ENCODE results near the gene ABLIM1. TPM values are rescaled to one million over a fixed set of nuclear protein-coding genes. Genes with fewer than 3 reads are reported as not detected.

Gene ABLIM1
- total and polyA plus RNA-seq, 4 donors = 20.0 to 135 (median 59.9) TPM

GRCh38 chr10:114388275-114388674 lies 269.8 kb downstream of the ABLIM1 start:
- Histone ChIP-seq H3K4me1 (ENCODE audit: control insufficient read depth in 5 of 5, insufficient read depth in 5 of 5, low read length in 5 of 5) (peaks cover 0 to 8% (median 4%) of the 10 kb centered on the region in 5 donors), H3K9me3 (ENCODE audit: control insufficient read depth in 4 of 4, insufficient read depth in 3 of 4, low read length in 3 of 4) (peaks cover 0 to 4% (median 0%) of the 10 kb centered on the region in 4 donors), H3K27ac (ENCODE audit: low read depth in 1 of 2, low read length in 1 of 2) (no peak overlapping the region), H3K36me3 (ENCODE audit: control insufficient read depth in 4 of 4, insufficient read depth in 4 of 4, low read length in 4 of 4) (peaks cover 0 to 4% (median under 1%) of the 10 kb centered on the region in 4 donors), H3K4me3 (no peak overlapping the region), H3K27me3 (ENCODE audit: control insufficient read depth in 3 of 3, insufficient read depth in 3 of 3, low read length in 2 of 3) (no peaks in the 10 kb centered on the region), H3K9ac (ENCODE audit: insufficient read depth in 1 of 2, low read length in 2 of 2) (no peak overlapping the region)
- ATAC-seq (ENCODE audit: insufficient read depth, low FRiP score) = no peak
- TF ChIP-seq CTCF (IDR thresholded peaks at IDR 0.05; ENCODE audit: control extremely low read depth, extremely low read depth) = no peak
- no peak for DNase-seq
- WGBS, 2 donors = 60 to 63% methylated on average over 3 of the region's 3 CpGs

GRCh38 chr10:114387784-114388183 lies 270.3 kb downstream of the ABLIM1 start:
- H3K27me3 ChIP-seq (ENCODE audit: control insufficient read depth in 3 of 3, insufficient read depth in 3 of 3, low read length in 2 of 3) = no peaks in the 10 kb centered on the region
- DNase-seq (no peak), ATAC-seq (ENCODE audit: insufficient read depth, low FRiP score) (no peak)
- peaks cover 0 to 4% (median 0%) of the 10 kb centered on the region in 4 donors for H3K9me3 ChIP-seq (ENCODE audit: control insufficient read depth in 4 of 4, insufficient read depth in 3 of 4, low read length in 3 of 4)
- H3K4me1 ChIP-seq (ENCODE audit: control insufficient read depth in 5 of 5, insufficient read depth in 5 of 5, low read length in 5 of 5) = peaks cover 0 to 8% (median 4%) of the 10 kb centered on the region in 5 donors
- H3K27ac ChIP-seq (ENCODE audit: low read depth in 1 of 2, low read length in 1 of 2) = no peak overlapping the region
- WGBS, 2 donors = 88 to 90% methylated on average over 4 of the region's 4 CpGs
- H3K4me3 ChIP-seq = no peak overlapping the region
- no peak for TF ChIP-seq CTCF (IDR thresholded peaks at IDR 0.05; ENCODE audit: control extremely low read depth, extremely low read depth)
- H3K36me3 ChIP-seq (ENCODE audit: control insufficient read depth in 4 of 4, insufficient read depth in 4 of 4, low read length in 4 of 4) = peaks cover 0 to 4% (median under 1%) of the 10 kb centered on the region in 4 donors
- H3K9ac ChIP-seq (ENCODE audit: insufficient read depth in 1 of 2, low read length in 2 of 2) = no peak overlapping the region

GRCh38 chr10:114386452-114386851 lies 271.6 kb downstream of the ABLIM1 start:
- 91% methylated on average over 6 of the region's 6 CpGs for WGBS, 2 donors
- Histone ChIP-seq H3K9ac (ENCODE audit: insufficient read depth in 1 of 2, low read length in 2 of 2) (no peak overlapping the region), H3K27me3 (ENCODE audit: control insufficient read depth in 3 of 3, insufficient read depth in 3 of 3, low read length in 2 of 3) (no peaks in the 10 kb centered on the region), H3K9me3 (ENCODE audit: control insufficient read depth in 4 of 4, insufficient read depth in 3 of 4, low read length in 3 of 4) (peaks cover 0 to 4% (median 0%) of the 10 kb centered on the region in 4 donors), H3K36me3 (ENCODE audit: control insufficient read depth in 4 of 4, insufficient read depth in 4 of 4, low read length in 4 of 4) (peaks cover 0 to 4% (median 0%) of the 10 kb centered on the region in 4 donors), H3K4me3 (no peak overlapping the region), H3K4me1 (ENCODE audit: control insufficient read depth in 5 of 5, insufficient read depth in 5 of 5, low read length in 5 of 5) (peaks cover 0 to 7% (median 4%) of the 10 kb centered on the region in 5 donors), H3K27ac (ENCODE audit: low read depth in 1 of 2, low read length in 1 of 2) (no peak overlapping the region)
- no peak for TF ChIP-seq CTCF (IDR thresholded peaks at IDR 0.05; ENCODE audit: control extremely low read depth, extremely low read depth)
- DNase-seq (no peak), ATAC-seq (ENCODE audit: insufficient read depth, low FRiP score) (no peak)

- Histone ChIP-seq H3K27me3 (ENCODE audit: control insufficient read depth in 3 of 3, insufficient read depth in 3 of 3, low read length in 2 of 3) (no peaks in the 10 kb centered on the region), H3K9ac (ENCODE audit: insufficient read depth in 1 of 2, low read length in 2 of 2) (no peak overlapping the region), H3K9me3 (ENCODE audit: control insufficient read depth in 4 of 4, insufficient read depth in 3 of 4, low read length in 3 of 4) (peaks cover 0 to 4% (median 1%) of the 10 kb centered on the region in 4 donors), H3K36me3 (ENCODE audit: control insufficient read depth in 4 of 4, insufficient read depth in 4 of 4, low read length in 4 of 4) (peaks cover 0 to 4% (median 0%) of the 10 kb centered on the region in 4 donors), H3K4me3 (no peak overlapping the region), H3K27ac (ENCODE audit: low read depth in 1 of 2, low read length in 1 of 2) (no peak overlapping the region), H3K4me1 (ENCODE audit: control insufficient read depth in 5 of 5, insufficient read depth in 5 of 5, low read length in 5 of 5) (peaks cover 0 to 7% (median 4%) of the 10 kb centered on the region in 5 donors)
- no peak for TF ChIP-seq CTCF (IDR thresholded peaks at IDR 0.05; ENCODE audit: control extremely low read depth, extremely low read depth)
- ATAC-seq (ENCODE audit: insufficient read depth, low FRiP score) (no peak), DNase-seq (no peak)
- 85 to 90% methylated on average over 3 of the region's 3 CpGs for WGBS, 2 donors
Observed at GRCh38 chr10:114385557-114385956, 272.5 kb downstream of the ABLIM1 start.
